NCI-H82 (cell line): ENCODE measurements around the gene GP9.
"Not testable (repeated sequence)": the region's sequence is repeated elsewhere in the genome, so short reads cannot be mapped to it uniquely, and the experiment has no call there.

Experiments used
- DNase-seq: peaks from one replicate; lab custom pipeline; 2025; lab: John Stamatoyannopoulos, UW

GP9 gene

GRCh38 chr3:129111076-129111780 lies 50.6 kb downstream of the GP9 start:
- DNase-seq, result not testable (repeated sequence)
